IPS DF 19.7 (cell line): ENCODE data around the gene MEOX1.
A peak's percentile ranks its signal among the peaks of the same experiment; 100 is the strongest.
"Not testable (repeated sequence)": the region's sequence is repeated elsewhere in the genome, so short reads cannot be mapped to it uniquely, and the experiment has no call there.

Source experiments
- DNase-seq: peaks from one replicate; pipeline ENCODE4 v3.0.0-alpha.2; 2013; ENCODE audit warnings: low read depth, low spot score

Gene MEOX1

GRCh38 chr17:43661699-43662412, at the start of gene MEOX1:
Gene MEOX1 (minus strand): TSS chr17:43661922. CDS start chr17:43661534, 388 bp downstream.
- no peak for DNase-seq

- DNase-seq, result no peak
Observed at GRCh38 chr17:43710101-43710500, 48.4 kb upstream of the MEOX1 start.

DNA sequence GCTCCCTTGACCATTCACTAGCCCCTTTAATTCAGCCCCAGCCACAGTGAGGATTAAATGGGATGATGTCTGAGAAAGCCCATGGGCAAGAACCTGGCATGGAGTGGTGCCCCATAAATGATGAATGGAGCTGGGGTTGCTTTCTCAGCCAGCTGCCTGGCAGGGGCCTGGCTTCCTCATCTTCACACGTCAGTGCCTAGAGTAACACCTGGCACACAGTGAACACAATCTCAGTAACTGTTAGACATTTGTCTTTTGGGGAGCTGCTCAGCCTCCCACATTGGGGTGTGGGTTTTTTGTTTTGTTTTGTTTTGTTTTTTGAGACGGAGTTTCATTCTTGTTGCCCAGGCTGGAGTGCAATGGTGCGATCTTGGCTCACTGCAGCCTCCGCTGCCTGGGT, 47.5 kb upstream of the MEOX1 start:
- no peak for DNase-seq

GRCh38 chr17:43707184-43707583, 45.5 kb upstream of the MEOX1 start:
- no peak for DNase-seq

DNA sequence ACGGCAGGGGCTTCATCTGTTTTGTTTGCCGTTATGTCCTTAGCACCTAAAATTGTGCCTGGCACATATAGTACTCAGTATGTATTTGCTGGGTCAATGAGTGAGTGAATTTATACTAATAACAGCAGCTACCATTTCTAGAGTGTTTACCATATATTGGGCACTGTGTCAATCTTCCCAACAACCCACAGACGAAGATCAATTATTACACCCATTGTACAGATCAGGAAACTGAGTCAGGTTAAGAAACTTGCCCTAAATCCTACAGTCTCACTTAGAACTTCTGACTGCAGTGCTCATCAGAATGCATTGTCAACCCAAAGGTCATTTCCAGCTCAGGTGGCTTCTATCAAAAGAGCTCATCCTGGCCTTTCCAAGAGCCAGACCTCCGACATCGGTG, 44.5 kb upstream of the MEOX1 start:
- DNase-seq, result no peak

DNA sequence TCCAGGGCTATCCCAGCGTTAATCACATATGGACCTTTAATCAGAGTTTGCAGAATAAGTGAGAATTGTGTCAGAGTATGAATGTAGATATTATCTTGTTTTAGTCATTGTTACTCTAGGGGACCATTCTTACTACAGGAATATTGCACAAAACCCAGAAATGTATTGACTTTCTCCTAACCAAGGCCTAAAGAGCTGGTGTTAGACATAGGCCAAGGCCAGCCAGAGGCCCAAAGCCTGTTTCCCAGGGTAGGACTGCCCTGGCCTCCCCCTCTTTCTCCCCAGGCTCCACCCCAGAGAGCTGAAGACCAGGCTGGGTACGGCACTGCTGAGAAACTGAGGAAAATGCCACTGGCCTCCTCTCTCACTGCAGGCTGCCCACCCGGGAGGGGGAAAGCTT, 41.9 kb upstream of the MEOX1 start:
- DNase-seq, result no peak

- peak; percentile 75 for DNase-seq
Observed at GRCh38 chr17:43702637-43703036, 40.9 kb upstream of the MEOX1 start.

DNA sequence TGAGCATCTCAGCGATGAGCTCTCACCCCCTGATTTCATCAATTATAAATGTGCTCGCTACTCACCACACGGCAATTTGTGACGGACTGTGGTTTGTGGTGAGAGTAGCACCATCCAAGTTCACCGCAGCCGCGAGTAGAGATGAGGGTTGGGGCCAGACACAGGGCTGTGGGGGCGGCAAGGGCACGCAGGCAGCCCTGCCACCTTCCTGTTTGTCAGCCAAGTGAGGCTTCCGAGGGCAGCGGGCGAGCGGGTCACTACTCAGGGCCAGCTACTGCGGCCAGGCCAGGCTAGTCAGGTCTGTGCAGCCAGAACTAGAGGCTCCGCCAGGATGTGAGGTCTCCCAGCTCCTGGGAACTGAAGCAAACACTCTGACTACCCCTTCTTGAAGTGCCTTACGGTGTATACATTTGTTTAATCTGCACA, 39.6 kb upstream of the MEOX1 start:
- DNase-seq, result no peak

DNA sequence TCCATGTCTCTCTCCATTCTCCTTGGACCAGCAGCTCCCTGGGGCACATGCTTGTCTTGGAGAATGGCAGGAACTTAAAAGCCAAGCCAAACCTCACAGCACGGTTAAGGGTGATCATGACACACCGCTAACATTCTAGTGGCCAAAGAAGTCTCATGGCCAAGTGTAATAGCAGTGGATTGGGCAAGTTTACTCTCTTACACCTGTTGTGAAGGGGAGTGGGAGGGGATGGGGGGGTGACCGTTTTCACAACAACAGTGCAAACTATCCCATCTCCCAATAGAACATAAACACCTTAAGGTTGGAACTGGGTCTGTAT, 37.7 kb upstream of the MEOX1 start:
- no peak for DNase-seq

GRCh38 chr17:43698678-43699437, 37.1 kb upstream of the MEOX1 start:
- DNase-seq, result no peak

DNA sequence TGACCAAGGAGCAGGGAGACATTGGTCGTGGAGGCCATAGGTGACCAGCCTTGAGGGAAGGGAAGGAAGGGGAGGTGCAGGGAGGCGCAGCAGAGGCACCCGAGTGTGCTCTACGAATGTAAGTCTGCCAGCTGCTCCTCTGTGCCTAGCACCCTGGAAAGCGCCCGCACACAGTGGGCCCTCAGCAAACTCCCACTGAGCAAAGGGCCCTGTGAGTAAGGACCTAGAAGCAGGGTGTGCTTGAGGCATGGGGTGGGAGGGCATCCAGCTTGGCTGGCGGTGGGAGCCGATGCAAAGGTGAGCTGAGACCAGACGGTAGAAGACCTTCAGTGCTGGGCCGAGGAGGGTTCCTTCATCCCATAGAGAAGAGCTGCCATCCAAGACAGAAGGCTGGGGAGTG, 36.2 kb upstream of the MEOX1 start:
- DNase-seq, result no peak

DNA sequence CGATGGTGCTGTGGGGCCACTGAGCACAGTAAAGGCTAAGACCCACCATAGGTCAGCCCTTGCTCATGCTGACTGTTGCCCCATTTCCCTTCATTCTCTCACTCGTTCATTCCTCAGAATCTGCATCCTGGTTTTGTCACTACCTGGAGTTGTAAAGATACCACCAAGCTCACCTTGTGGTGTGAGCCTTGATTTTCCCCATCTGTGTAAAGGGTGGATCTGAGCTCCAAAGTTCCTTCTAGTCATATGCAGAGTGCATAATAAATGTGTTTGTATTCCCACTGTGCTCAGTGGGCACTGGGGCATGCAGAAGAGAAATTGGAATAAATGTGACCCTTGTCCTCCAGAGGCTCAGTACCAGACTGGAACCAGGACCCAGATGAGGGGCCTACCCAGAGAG, 35.2 kb upstream of the MEOX1 start:
- no peak for DNase-seq

DNA sequence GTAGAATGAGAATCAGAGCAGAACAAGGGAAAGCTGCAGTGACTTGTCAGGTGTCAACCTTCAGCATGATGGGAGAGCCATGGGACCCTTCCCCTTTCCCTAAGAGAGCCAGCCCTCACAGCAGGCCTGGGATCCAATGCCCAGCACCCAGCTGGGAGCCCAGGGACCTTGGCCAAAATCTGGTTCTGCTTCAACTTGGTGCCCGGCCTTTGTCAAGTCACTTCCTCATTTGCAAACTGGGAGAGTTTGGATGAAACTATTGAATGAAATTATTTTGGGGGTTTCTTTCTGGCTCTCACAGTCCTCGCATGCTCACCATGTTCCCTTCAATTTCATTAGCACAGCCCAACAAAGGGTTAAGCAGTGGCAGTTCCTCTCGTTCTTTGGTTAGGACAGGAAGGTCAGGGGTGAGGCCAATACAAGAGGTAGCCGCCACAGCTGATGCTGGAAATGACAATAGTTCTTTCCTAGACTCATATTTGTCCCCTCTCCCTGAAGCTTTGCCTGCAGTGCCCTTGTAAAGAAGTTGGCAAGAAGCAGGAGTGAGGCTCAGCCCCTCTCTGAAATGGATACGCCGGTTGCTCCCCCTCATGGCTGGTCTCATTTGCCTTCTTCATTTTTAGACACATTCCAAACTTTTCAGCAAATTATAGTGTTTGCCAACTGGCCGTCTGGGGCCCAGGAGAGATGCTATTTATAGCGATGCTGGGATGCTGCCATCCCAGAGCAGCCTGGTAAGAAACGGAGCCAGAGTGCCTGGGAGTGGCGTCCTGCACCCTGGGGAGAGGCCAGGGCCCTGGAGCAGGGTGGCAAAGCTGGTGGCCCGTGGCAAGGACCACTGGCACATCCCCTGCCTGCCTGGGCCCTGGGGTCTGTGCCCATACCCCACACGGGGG, 34.5 kb upstream of the MEOX1 start:
- no peak for DNase-seq

DNA sequence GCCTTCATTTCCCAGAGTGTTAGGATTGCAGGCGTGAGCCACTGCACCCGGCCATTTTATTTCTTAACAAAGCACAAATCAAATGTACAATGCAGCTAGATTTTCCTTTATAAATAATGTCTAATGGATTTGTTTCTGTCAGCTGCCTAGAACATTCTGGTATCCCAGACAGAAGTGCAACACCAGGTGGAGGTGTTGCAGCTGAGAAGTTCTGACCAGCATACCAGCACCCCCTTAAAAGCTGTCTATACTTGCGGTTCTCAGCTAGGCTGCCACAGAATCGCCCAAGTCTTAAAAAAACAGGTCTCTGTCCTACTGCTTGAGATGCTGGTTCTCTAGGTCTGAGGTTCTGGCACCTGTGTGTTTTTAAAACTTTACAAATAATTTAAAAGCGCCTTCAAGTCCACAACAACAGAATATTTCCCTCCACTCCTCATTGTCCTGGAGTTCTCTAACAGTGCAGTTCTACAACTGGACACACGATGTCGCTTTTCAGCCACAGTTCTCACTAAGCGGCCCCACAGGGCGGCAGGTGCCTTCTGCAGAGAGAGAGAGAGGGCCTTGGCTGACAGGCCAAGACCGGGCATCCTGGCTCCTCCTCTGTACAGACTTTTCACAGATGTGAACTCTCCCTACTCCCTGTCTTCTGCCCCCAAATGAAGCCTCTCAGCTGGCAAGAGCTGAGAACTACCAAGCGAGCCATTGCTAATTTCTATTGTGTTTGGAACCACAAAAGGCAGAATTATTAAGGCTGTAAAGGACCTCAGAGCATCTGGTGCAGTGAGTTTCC, 32.6 kb upstream of the MEOX1 start:
- DNase-seq, result peak; percentile 71

- DNase-seq, result no peak
Observed at GRCh38 chr17:43691317-43691693, 29.6 kb upstream of the MEOX1 start.

DNA sequence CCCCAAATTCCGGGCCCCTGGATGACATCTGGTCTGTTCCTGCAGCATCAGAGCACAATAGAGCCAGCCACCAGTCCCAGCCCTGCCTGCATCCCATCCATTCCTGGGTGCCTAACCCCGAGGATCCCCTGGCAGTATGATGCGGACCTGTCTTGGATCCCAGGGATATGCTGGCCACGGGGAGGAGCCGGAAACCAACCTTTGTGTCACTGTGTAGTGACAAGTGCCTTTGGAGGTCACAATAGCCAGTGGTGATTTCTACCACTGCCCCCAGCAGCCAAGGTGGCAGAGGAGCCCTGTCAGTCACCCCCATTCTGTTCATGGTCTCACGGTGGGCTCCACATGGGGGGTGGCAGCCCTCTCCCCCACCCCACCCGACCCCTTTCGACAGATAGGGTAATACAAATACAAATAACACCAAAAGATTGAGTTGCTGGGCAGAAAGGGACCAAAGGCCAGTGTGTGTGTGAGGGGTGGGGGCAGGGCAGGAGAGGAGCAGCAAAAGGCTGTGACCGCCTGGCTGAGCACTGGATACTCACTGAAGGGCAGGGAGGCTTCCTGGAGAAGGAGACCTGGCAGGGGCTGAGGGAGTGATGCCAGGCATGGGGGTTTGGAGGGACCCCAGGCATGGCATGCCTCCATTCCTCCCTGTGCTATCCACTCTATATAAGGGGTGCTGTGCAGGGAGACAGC, 29.0 kb upstream of the MEOX1 start:
- DNase-seq, result no peak

- no peak for DNase-seq
Observed at GRCh38 chr17:43689814-43690213, 28.1 kb upstream of the MEOX1 start.

GRCh38 chr17:43689131-43689530, 27.4 kb upstream of the MEOX1 start:
- no peak for DNase-seq

GRCh38 chr17:43686957-43687356, 25.2 kb upstream of the MEOX1 start:
- DNase-seq, result not testable (repeated sequence)

DNA sequence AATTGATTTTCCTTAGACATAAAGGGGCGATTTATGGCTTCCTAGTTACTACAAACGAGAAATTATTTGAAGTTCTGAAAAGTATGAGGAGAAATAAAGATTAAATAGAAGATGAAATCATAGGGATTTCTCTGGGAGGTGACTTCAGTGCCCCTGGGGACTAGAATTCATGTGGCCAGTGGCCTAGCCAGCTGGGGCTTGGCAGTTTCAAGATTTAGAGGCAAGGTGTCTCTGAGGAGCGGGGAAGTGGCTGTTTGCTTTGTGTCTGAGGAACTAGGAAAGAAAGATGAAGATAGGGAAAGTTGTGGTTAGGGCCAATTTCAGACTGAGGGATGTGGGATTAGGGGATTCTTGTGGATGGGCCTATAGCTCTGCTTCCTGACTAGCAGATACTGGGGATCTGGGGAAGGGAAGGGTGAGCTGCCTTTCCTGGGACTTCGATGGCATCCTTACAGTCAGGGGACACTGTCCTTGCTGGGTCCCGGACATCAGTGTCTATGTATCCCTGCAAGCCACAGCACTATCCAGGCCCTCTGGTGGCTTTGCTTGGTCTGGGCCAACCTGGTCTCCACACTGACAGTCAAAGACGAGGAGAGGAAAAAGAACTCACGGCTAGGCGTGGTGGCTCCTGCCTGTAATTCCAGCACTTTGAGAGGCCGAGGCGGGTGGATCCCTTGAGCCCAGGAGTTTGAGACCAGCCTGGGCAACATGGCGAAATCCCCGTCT, 22.4 kb upstream of the MEOX1 start:
- no peak for DNase-seq
